ENCODE measurements around the gene PCDHGB2.
"Not testable (repeated sequence)": the region's sequence is repeated elsewhere in the genome, so short reads cannot be mapped to it uniquely, and the experiment has no call there.

Gene PCDHGB2

GRCh38 chr5:141407790-141408505, 48.2 kb downstream of the PCDHGB2 start, which contains the start of gene PCDHGB6:
Gene PCDHGB6 (plus strand): TSS chr5:141408021. CDS start chr5:141408203, 182 bp downstream.
- Mint-ChIP-seq H3K4me3 (peak within 1 kb of the TSS; percentile 72), H3K27me3 (peaks cover 25% of the 10 kb centered on the region), H3K9me3 (peaks cover 17% of the 10 kb centered on the region), H3K27ac (peak within 1 kb of the TSS; percentile 53), H3K36me3 (peaks cover 12% of the 10 kb centered on the region)
- not testable (repeated sequence) for H3K4me1 Mint-ChIP-seq; DNase-seq (ENCODE audit: low spot score in 2 of 2)
- ATAC-seq (ENCODE audit: low read depth) = peak; percentile 60

- peak overlapping the region; percentile 77 for H3K27ac Mint-ChIP-seq
- H3K4me1 Mint-ChIP-seq = peaks cover 8% of the 10 kb centered on the region
- H3K27me3 Mint-ChIP-seq = peaks cover 28% of the 10 kb centered on the region
- H3K4me3 Mint-ChIP-seq = no peak overlapping the region
- H3K36me3 Mint-ChIP-seq = peaks cover 12% of the 10 kb centered on the region
- peaks cover 15% of the 10 kb centered on the region for H3K9me3 Mint-ChIP-seq
- no peak for DNase-seq (ENCODE audit: low spot score in 2 of 2)
- no peak for ATAC-seq (ENCODE audit: low read depth)
Measured at GRCh38 chr5:141409598-141410306, 50.0 kb downstream of the PCDHGB2 start.

DNA sequence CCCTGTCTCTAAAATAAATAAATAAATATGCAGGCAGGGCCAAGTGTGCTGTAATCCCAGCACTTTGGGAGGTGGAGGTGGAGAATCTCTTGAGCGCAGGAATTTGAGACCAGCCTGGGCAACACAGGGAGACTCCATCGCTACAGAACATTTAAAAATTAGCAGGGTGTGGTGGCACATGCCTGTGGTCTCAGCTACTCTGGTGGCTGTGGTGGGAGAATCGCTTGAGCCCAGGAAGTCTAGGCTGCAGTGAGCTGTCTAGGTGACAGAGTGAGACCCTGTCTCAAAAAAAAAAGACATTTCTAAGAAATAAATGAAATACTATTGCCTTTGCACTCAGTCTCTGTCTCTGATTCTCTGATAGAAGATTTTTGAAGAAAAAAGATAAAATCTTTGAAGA, 51.8 kb downstream of the PCDHGB2 start:
- no peak for DNase-seq (ENCODE audit: low spot score in 2 of 2)

More for the DNA sequence above, 51.8 kb downstream of the PCDHGB2 start:
- peaks cover 8% of the 10 kb centered on the region for H3K4me1 Mint-ChIP-seq
- peaks cover 9% of the 10 kb centered on the region for H3K9me3 Mint-ChIP-seq
- no peak for ATAC-seq (ENCODE audit: low read depth)
- no peak overlapping the region for H3K4me3 Mint-ChIP-seq
- no peak overlapping the region for H3K27ac Mint-ChIP-seq
- peaks cover 9% of the 10 kb centered on the region for H3K36me3 Mint-ChIP-seq
- peaks cover 25% of the 10 kb centered on the region for H3K27me3 Mint-ChIP-seq
